Activated naive CD4-positive, alpha-beta T cell treated with anti-CD3 and anti-CD28 coated beads, Interleukin-2, amount 50 U/mL, for 72 hours (primary cell): ENCODE results near the gene C2orf49. TPM values are rescaled to one million over a fixed set of nuclear protein-coding genes. Genes with fewer than 3 reads are reported as not detected.
A peak's percentile ranks its signal among the peaks of the same experiment; 100 is the strongest.
"Not testable (repeated sequence)": the region's sequence is repeated elsewhere in the genome, so short reads cannot be mapped to it uniquely, and the experiment has no call there.

ENCODE experiments used
- ATAC-seq, 2 donors: fragments of 150-1000 bp; cut with Tn5 transposase; 2 replicates each; pipeline ENCODE4 v1.10.0; 2021; ENCODE audit warnings: mild to moderate bottlenecking in 2 of 2, moderate library complexity in 2 of 2
- DNase-seq, 2 donors: peaks; one replicate each; pipeline ENCODE4 v3.0.0; 2021 to 2022; ENCODE audit warnings: low spot score in 2 of 2
- H3K27ac Mint-ChIP-seq, 2 donors: one replicate each; pipeline ENCODE4 v1.8.0; 2022; ENCODE audit warnings: mild to moderate bottlenecking in 2 of 2, mixed read lengths in 2 of 2
- H3K36me3 Mint-ChIP-seq, 2 donors: one replicate each; pipeline ENCODE4 v1.8.0; 2022; ENCODE audit warnings: mixed read lengths in 2 of 2
- H3K9me3 Mint-ChIP-seq, 2 donors: one replicate each; pipeline ENCODE4 v1.8.0; 2022; ENCODE audit warnings: mixed read lengths in 2 of 2
- total RNA-seq, 2 donors: library from RNA; stranded (reverse); gene quantifications; one replicate each; pipeline ENCODE4 v1.2.3, GENCODE V29; 2022

C2orf49 gene
- total RNA-seq, 2 donors from 2014 or later = 24.1 to 25.0 TPM

DNA sequence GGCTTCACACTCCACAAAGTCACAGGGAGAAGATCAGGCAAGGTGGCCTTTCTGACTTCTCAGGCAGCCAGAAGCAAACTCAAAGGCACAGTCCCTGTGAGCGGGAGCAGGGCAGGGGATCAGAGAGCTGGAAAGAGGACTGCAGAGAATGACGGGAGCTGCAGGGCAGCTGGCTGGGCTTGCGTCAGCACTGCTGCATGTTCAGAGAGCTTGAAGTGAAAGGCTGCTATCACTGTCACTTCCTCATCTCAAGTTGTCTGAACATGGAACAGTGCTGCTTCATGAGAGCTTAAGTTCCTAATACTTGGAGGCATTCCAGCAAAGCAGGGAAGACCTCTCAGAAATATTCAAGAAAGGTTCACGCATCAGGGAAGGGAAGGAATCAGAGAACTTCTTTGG lies 28.2 kb upstream of the C2orf49 start:
- peaks cover 0 to 8% of the 10 kb centered on the region in 2 donors for H3K36me3 Mint-ChIP-seq
- no peak overlapping the region for H3K27ac Mint-ChIP-seq
- DNase-seq = no peak
- no peaks in the 10 kb centered on the region for H3K9me3 Mint-ChIP-seq
- ATAC-seq = no peak

DNA sequence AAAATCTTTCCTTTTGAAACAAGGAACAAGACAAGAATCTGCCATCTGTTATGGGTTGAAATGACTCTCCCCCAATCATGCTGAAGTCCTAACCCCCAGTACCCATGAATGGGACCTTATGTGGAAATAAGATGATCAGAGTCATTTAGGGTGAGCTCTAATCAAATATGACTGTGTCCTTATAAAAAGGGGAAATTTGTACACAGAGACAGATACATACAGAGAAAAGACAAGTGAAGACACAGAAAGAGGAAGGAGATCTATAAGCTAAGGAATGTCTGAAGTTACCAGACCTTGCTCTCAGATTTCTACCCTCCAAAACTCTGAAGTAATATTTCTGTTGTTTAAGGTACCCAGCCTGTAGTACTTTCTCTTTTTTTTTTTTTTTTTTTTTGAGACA lies 23.5 kb upstream of the C2orf49 start:
- Mint-ChIP-seq H3K36me3 (no peaks in the 10 kb centered on the region), H3K9me3 (no peaks in the 10 kb centered on the region), H3K27ac (no peak overlapping the region)
- ATAC-seq (no peak), DNase-seq (no peak)

GRCh38 chr2:105315314-105315713 lies 22.0 kb upstream of the C2orf49 start:
- DNase-seq = no peak
- ATAC-seq = peak in 1 of 2 donors; percentile 60
- Mint-ChIP-seq H3K27ac (no peak overlapping the region), H3K36me3 (no peaks in the 10 kb centered on the region), H3K9me3 (no peaks in the 10 kb centered on the region)

GRCh38 chr2:105317937-105318336 lies 19.4 kb upstream of the C2orf49 start:
- Mint-ChIP-seq H3K9me3 (no peaks in the 10 kb centered on the region), H3K36me3 (peaks cover 0 to 5% of the 10 kb centered on the region in 2 donors), H3K27ac (no peak overlapping the region)
- no peak for ATAC-seq
- DNase-seq = no peak

DNA sequence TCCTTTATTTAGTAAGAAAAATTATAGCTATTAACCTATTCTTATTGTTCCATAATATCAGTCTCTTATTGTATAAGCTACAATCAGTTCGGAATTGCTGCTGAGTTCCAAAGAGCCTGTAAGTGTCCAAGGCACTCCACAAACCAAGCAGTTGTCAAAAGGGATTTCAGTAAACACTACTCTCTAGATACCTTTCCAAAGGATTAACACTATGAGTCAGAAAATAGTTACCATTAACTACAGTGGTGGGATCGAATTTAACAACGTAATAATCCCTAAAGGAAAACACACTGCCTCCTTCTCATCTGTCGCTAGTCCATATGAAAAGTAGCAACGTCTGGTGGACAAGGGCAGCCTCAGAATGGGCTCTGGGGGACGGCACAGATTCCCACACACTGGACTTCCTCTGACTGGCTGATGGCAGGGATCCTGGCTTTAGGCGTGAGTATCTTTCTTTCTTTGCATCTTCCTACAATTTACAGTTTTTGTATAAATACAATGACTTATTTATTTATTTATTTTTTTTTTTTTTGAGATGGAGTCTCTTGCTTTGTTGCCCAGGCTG lies 16.6 kb upstream of the C2orf49 start:
- DNase-seq (no peak), ATAC-seq (no peak)
- Mint-ChIP-seq H3K9me3 (no peaks in the 10 kb centered on the region), H3K36me3 (peaks cover 0 to 22% of the 10 kb centered on the region in 2 donors), H3K27ac (no peak overlapping the region)

DNA sequence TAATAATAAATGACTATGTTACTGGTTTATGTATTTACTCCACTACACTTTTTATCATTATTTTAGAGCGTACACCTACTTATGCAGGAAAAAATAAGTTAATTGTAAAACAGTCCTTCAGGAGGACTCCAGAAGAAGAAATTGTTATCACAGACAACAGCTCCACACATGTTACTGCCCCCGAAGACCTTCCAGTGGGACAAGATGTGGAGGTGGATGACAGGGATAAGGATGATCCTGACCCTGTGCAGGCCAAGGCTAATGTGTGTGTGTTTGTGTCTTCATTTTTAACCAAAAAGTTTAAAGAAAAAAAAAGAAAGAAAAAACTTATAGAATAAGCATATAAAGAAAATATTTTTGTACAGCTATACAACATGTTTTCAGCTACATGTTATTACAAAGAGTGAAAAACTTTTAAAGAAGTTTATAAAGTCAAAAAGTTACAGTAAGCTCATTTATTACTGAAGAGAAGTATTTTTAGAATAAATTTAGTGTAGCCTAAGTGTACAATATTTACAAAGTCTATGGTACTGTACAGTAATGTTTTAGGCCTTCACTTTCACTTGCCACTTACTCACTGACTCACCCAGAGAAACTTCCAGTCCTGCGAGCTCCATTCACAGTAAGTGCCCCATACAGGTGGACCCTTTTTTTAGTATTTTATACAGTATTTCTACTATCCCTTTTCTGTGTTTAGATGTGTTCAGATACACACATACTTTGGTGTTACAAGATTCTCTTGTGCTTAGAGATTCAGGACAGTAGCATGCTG lies 15.3 kb upstream of the C2orf49 start:
- Mint-ChIP-seq H3K36me3 (peaks cover 0 to 22% of the 10 kb centered on the region in 2 donors), H3K27ac (peak overlapping the region in 1 of 2 donors; percentile 30), H3K9me3 (no peaks in the 10 kb centered on the region)
- ATAC-seq (peak in 1 of 2 donors; percentile 34), DNase-seq (no peak)

- no peaks in the 10 kb centered on the region for H3K9me3 Mint-ChIP-seq
- DNase-seq = no peak
- H3K27ac Mint-ChIP-seq = peak overlapping the region; percentile 22 to 30
- no peak for ATAC-seq
- H3K36me3 Mint-ChIP-seq = peaks cover under 1 to 22% of the 10 kb centered on the region in 2 donors
Observed at GRCh38 chr2:105323111-105323510, 14.2 kb upstream of the C2orf49 start.

- ATAC-seq (no peak), DNase-seq (no peak)
- H3K36me3 Mint-ChIP-seq = peaks cover 11 to 31% of the 10 kb centered on the region in 2 donors
- H3K27ac Mint-ChIP-seq = no peak overlapping the region
- no peaks in the 10 kb centered on the region for H3K9me3 Mint-ChIP-seq
Observed at GRCh38 chr2:105324101-105324500, 13.2 kb upstream of the C2orf49 start.

GRCh38 chr2:105324732-105325131 lies 12.6 kb upstream of the C2orf49 start:
- DNase-seq (no peak), ATAC-seq (no peak)
- Mint-ChIP-seq H3K9me3 (no peaks in the 10 kb centered on the region), H3K36me3 (peaks cover 13 to 35% of the 10 kb centered on the region in 2 donors), H3K27ac (peak overlapping the region; percentile 25 to 29)

GRCh38 chr2:105325389-105325963 lies 11.9 kb upstream of the C2orf49 start:
- Mint-ChIP-seq H3K9me3 (no peaks in the 10 kb centered on the region), H3K36me3 (peaks cover 13 to 35% of the 10 kb centered on the region in 2 donors), H3K27ac (no peak overlapping the region)
- ATAC-seq (no peak), DNase-seq (no peak)

DNA sequence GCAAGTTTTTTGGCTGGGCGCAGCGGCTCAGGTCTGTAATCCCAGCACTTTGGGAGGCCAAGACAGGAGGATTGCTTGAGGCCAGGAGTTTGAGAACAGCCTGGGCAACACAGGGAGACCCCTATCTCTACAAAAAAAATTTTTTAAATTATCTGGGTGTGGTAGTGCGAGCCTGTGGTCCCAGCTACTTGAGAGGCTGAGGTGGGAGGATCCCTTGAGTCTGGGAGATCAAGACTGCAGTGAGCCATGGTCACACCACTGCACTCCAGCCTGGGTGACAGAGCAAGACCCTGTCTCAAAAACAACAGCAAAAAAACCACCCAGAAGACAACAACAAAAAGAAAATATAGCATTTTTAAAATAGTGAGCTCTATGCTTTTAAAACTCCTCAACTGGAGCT lies 10.1 kb upstream of the C2orf49 start:
- H3K36me3 Mint-ChIP-seq = peaks cover 13 to 35% of the 10 kb centered on the region in 2 donors
- DNase-seq, ATAC-seq, H3K9me3 Mint-ChIP-seq: not testable (repeated sequence)
- peak overlapping the region in 1 of 2 donors; percentile 55 for H3K27ac Mint-ChIP-seq

- H3K27ac Mint-ChIP-seq = peak overlapping the region in 1 of 2 donors; percentile 95
- peaks cover 13 to 32% of the 10 kb centered on the region in 2 donors for H3K36me3 Mint-ChIP-seq
- ATAC-seq (no peak), DNase-seq (no peak)
- H3K9me3 Mint-ChIP-seq = no peaks in the 10 kb centered on the region
Observed at GRCh38 chr2:105327690-105328089, 9.7 kb upstream of the C2orf49 start.

DNA sequence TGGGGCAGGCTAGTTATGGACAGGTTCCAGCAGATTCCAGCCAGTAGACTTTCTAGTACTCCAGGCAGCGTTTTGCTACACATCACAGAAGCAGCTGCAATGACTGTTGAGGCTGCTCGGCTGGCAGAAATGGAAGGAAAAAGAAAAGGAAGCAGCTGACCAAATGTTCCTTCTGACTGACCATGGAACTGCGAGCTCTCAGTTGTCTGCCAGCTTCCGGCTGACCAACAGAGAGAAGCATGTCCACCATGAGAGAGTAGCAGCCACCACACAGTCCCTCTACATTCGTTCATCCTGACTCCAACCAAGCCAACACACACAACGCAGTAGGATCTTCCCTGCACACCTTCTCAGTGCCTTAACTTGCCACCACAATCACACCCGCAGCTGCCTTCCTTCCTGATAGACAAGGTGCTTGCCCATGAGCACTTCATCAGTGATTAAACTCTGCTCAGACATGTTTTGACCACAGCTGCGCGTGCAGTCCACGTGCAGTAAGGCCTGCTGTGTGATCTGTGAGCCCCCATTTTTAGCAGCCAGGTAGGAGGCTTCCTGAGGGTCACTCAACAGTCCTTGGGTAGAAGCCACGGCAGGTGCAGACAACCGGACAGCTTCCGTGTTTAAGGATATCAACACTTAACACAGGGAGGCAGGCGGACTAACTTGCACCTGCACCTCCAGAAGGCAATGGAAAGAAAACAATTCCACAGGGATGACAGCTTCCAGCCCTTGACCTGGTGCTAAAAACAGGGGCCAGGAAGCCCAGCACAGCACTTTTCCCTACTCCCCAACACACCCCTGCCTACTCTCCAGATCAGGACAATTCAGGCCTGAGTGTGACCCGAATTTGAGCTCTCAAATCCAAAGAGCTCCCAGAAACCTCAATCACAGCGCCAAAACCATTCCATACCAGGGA lies 8.8 kb upstream of the C2orf49 start:
- Mint-ChIP-seq H3K9me3 (no peaks in the 10 kb centered on the region), H3K27ac (peak overlapping the region; percentile 88 to 95), H3K36me3 (peaks cover 13 to 25% of the 10 kb centered on the region in 2 donors)
- DNase-seq (peak in 1 of 2 donors; percentile 7), ATAC-seq (peak in 1 of 2 donors; percentile 23)

DNA sequence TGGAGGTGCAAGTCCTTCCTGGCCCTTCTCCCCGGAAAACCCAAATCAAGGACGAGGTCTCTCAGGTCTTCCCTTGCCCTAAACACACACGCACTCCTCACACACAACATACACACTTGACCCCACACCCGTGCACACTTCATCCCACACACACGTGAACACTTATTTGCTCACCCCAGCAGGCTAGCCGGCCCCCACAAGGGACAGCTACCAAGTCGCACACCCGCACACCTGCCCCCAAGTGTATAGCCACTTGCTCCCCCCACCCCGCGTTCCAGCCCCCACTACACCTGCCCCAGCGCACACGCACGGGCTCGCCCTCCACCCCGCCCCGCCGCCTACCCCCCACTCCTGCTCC lies 8.2 kb upstream of the C2orf49 start:
- peaks cover 13 to 25% of the 10 kb centered on the region in 2 donors for H3K36me3 Mint-ChIP-seq
- peak overlapping the region; percentile 88 to 95 for H3K27ac Mint-ChIP-seq
- no peaks in the 10 kb centered on the region for H3K9me3 Mint-ChIP-seq
- ATAC-seq (peak; percentile 23 to 29), DNase-seq (no peak)

- DNase-seq = peak; percentile 66 to 73
- peak within 1 kb of the TSS; percentile 95 for H3K27ac Mint-ChIP-seq
- peak; percentile 87 to 90 for ATAC-seq
- H3K36me3 Mint-ChIP-seq = peaks cover 13 to 19% of the 10 kb centered on the region in 2 donors
- no peaks in the 10 kb centered on the region for H3K9me3 Mint-ChIP-seq
Observed at GRCh38 chr2:105329561-105330495, 7.5 kb upstream of the C2orf49 start, which contains the start of gene TGFBRAP1. TSS of gene TGFBRAP1 (minus strand) at chr2:105329735. CDS start at chr2:105308301, 21,434 bp downstream.
